H9 (cell line): ENCODE results near the gene FAM174C. TPM values are rescaled to one million over a fixed set of nuclear protein-coding genes. Genes with fewer than 3 reads are reported as not detected.

Experiments
- DNase-seq: peaks from one replicate; pipeline ENCODE4 v3.0.0-alpha.2; 2017
- H2AFZ ChIP-seq: one replicate; pipeline ENCODE4 v1.6.1; 2013; ENCODE audit warnings: mild to moderate bottlenecking, low read length, control low read depth, moderate library complexity
- H2AK5ac ChIP-seq: 2 replicates; pipeline ENCODE4 v1.6.1; 2013; ENCODE audit warnings: low read length, control low read depth, mixed read lengths; ENCODE audit not compliant: insufficient read length
- H2BK120ac ChIP-seq: one replicate; pipeline ENCODE4 v1.6.1; 2013; ENCODE audit warnings: low read depth, mild to moderate bottlenecking, low read length, control low read depth, inconsistent platforms; ENCODE audit not compliant: poor library complexity, severe bottlenecking
- H2BK12ac ChIP-seq: 2 replicates; pipeline ENCODE4 v1.6.1; 2013; ENCODE audit warnings: low read length, control low read depth, mixed read lengths, low read depth; ENCODE audit not compliant: insufficient read length
- H2BK15ac ChIP-seq: 2 replicates; pipeline ENCODE4 v1.6.1; 2013; ENCODE audit warnings: low read depth, low read length, control low read depth
- H2BK20ac ChIP-seq: one replicate; pipeline ENCODE4 v1.6.1; 2013; ENCODE audit warnings: low read depth, mild to moderate bottlenecking, low read length, control low read depth, inconsistent platforms; ENCODE audit not compliant: poor library complexity, severe bottlenecking
- H2BK5ac ChIP-seq: 2 replicates; pipeline ENCODE4 v1.6.1; 2013; ENCODE audit warnings: low read length, control low read depth, mixed read lengths; ENCODE audit not compliant: insufficient read length
- H3K14ac ChIP-seq: 2 replicates; pipeline ENCODE4 v1.6.1; 2013; ENCODE audit warnings: low read length, control low read depth; ENCODE audit not compliant: insufficient read depth
- H3K18ac ChIP-seq: 2 replicates; pipeline ENCODE4 v1.6.1; 2013; ENCODE audit warnings: low read depth, mild to moderate bottlenecking, mixed read lengths, low read length, control low read depth; ENCODE audit not compliant: insufficient read length
- H3K23ac ChIP-seq: 2 replicates; pipeline ENCODE4 v1.6.1; 2013; ENCODE audit warnings: low read length, control low read depth, mixed read lengths, low read depth; ENCODE audit not compliant: insufficient read length
- H3K23me2 ChIP-seq: 2 replicates; pipeline ENCODE4 v1.6.1; 2013; ENCODE audit warnings: low read depth, mild to moderate bottlenecking, mixed read lengths, low read length, control low read depth; ENCODE audit not compliant: insufficient read length, poor library complexity, severe bottlenecking
- H3K27ac ChIP-seq: 2 replicates; pipeline ENCODE4 v1.5.1; 2013; ENCODE audit warnings: low read length, control low read depth, mixed read lengths, low read depth; ENCODE audit not compliant: insufficient read length
- H3K27me3 ChIP-seq: 2 replicates; pipeline ENCODE4 v1.6.1; 2013; ENCODE audit warnings: low read length, control low read depth, inconsistent platforms; ENCODE audit not compliant: insufficient read depth
- H3K4ac ChIP-seq: 2 replicates; pipeline ENCODE4 v1.6.1; 2013; ENCODE audit warnings: low read depth, mild to moderate bottlenecking, control low read depth, inconsistent platforms, low read length, moderate library complexity
- H3K4me1 ChIP-seq: 2 replicates; pipeline ENCODE4 v1.6.1; 2013; ENCODE audit warnings: low read length, control low read depth, inconsistent platforms; ENCODE audit not compliant: insufficient read depth
- H3K4me2 ChIP-seq: 2 replicates; pipeline ENCODE4 v1.6.1; 2013; ENCODE audit warnings: low read length, control low read depth, mixed read lengths; ENCODE audit not compliant: insufficient read length, insufficient read depth
- H3K56ac ChIP-seq: 2 replicates; pipeline ENCODE4 v1.6.1; 2013; ENCODE audit warnings: low read depth, mild to moderate bottlenecking, mixed read lengths, low read length, control low read depth; ENCODE audit not compliant: insufficient read length
- H3K79me1 ChIP-seq: 2 replicates; pipeline ENCODE4 v1.6.1; 2013; ENCODE audit warnings: low read depth, mild to moderate bottlenecking, moderate library complexity, low read length, control low read depth, inconsistent platforms; ENCODE audit not compliant: insufficient read depth, poor library complexity, severe bottlenecking
- H3K79me2 ChIP-seq: 2 replicates; pipeline ENCODE4 v1.6.1; 2013; ENCODE audit warnings: low read length, control low read depth, inconsistent platforms; ENCODE audit not compliant: insufficient read depth
- H3K9ac ChIP-seq: 2 replicates; pipeline ENCODE4 v1.6.1; 2013; ENCODE audit warnings: low read length, control low read depth, mixed read lengths; ENCODE audit not compliant: insufficient read length; ENCODE audit errors: extremely low read depth
- H3K9me3 ChIP-seq: one replicate; pipeline ENCODE4 v1.6.1; 2013; ENCODE audit warnings: low read depth, low read length, inconsistent platforms; ENCODE audit not compliant: control insufficient read depth
- H3T11ph ChIP-seq: one replicate; pipeline ENCODE4 v1.6.1; 2013; ENCODE audit warnings: mild to moderate bottlenecking, low read length, control low read depth, inconsistent platforms
- H4K20me1 ChIP-seq: one replicate; pipeline ENCODE4 v1.6.1; 2013; ENCODE audit not compliant: control insufficient read depth, insufficient read length, insufficient read depth
- H4K5ac ChIP-seq: 2 replicates; pipeline ENCODE4 v1.6.1; 2013; ENCODE audit warnings: low read depth, mild to moderate bottlenecking, mixed read lengths, low read length, control low read depth; ENCODE audit not compliant: insufficient read length
- H4K8ac ChIP-seq: replicated peaks from 2 replicates; pipeline ENCODE4 v1.6.1; 2013; ENCODE audit warnings: low read length, control low read depth, mixed read lengths, low read depth; ENCODE audit not compliant: insufficient read length
- H4K91ac ChIP-seq: 2 replicates; pipeline ENCODE4 v1.6.1; 2013; ENCODE audit warnings: low read depth, mild to moderate bottlenecking, moderate library complexity, mixed read lengths, low read length, control low read depth; ENCODE audit not compliant: insufficient read length
- H3K27ac Mint-ChIP-seq, 3 experiments: 2 replicates in 2 of 3; 3 replicates in 1 of 3; pipeline ENCODE4 v1.8.0; 2020 to 2021; ENCODE audit warnings: mixed read lengths in 3 of 3, mild to moderate bottlenecking in 1 of 3, moderate library complexity in 1 of 3
- H3K27me3 Mint-ChIP-seq: 2 replicates; pipeline ENCODE4 v1.8.0; 2021; ENCODE audit warnings: low read depth, mild to moderate bottlenecking, moderate library complexity, mixed read lengths
- H3K36me3 Mint-ChIP-seq, 3 experiments: 2 replicates in 2 of 3; 3 replicates in 1 of 3; pipeline ENCODE4 v1.8.0; 2020 to 2021; ENCODE audit warnings: low read depth in 3 of 3, mixed read lengths in 3 of 3; ENCODE audit not compliant: insufficient read depth in 1 of 3
- H3K4me1 Mint-ChIP-seq, 2 experiments: 2 replicates each; pipeline ENCODE4 v1.8.0; 2020; ENCODE audit warnings: mixed read lengths in 2 of 2
- H3K4me3 Mint-ChIP-seq, 2 experiments: 2 replicates in 1 of 2; 3 replicates in 1 of 2; pipeline ENCODE4 v1.8.0; 2020 to 2021; ENCODE audit warnings: mild to moderate bottlenecking in 2 of 2, mixed read lengths in 2 of 2, moderate library complexity in 1 of 2
- H3K9me3 Mint-ChIP-seq, 2 experiments: 2 replicates in 1 of 2; 3 replicates in 1 of 2; pipeline ENCODE4 v1.8.0; 2020; ENCODE audit warnings: mild to moderate bottlenecking in 2 of 2, mixed read lengths in 2 of 2, moderate library complexity in 1 of 2
- CTCF ChIP-seq: fragments of 200-600 bp; sonication (generic); conservative IDR thresholded peaks from 3 replicates; pipeline ENCODE4 v1.8.0; 2021; ENCODE audit warnings: antibody characterized with exemption, mild to moderate bottlenecking
- whole genome bisulfite sequencing: extraction: QIAGEN DNeasy Blood & Tissue Kit; methylation state at CpG from one replicate; pipeline ENCODE4 v1.1.7; 2013; ENCODE audit warnings: missing lambda C conversion rate, low lambda C conversion rate, mixed read lengths; ENCODE audit not compliant: insufficient read length; ENCODE audit errors: extremely low coverage; 5-methylcytosine and 5-hydroxymethylcytosine counted together
- total RNA-seq: library from RNA; stranded (reverse); gene quantifications from 2 replicates; pipeline ENCODE4 v1.2.1, GENCODE V29; 2021

Gene FAM174C
- total RNA-seq, 1 experiment from 2014 or later: 63.0 TPM

- no peak within 1 kb of the TSS for H3K56ac ChIP-seq
- H2BK120ac ChIP-seq: no peak within 1 kb of the TSS
- H3K4me2 ChIP-seq: peak within 1 kb of the TSS; percentile 19
- H2AFZ ChIP-seq: no peak within 1 kb of the TSS
- no peaks in the 10 kb centered on the region for H3K36me3 Mint-ChIP-seq
- WGBS: no CpG with 5 or more reads among the region's 113 CpGs
- H3K79me2 ChIP-seq: peaks cover 2% of the 10 kb centered on the region; the same call in 1 of the 2 replicates
- H3K9ac ChIP-seq: no peak within 1 kb of the TSS
- TF ChIP-seq CTCF: no peak; the same call in 2 of the 3 replicates
- H4K20me1 ChIP-seq: no peaks in the 10 kb centered on the region
- H3K79me1 ChIP-seq: no peaks in the 10 kb centered on the region
- H4K91ac ChIP-seq: no peak within 1 kb of the TSS
- H3K23me2 ChIP-seq: peaks cover 4% of the 10 kb centered on the region
- H2BK15ac ChIP-seq: no peak within 1 kb of the TSS
- no peak within 1 kb of the TSS for H3T11ph ChIP-seq
- no peak within 1 kb of the TSS for H2BK20ac ChIP-seq
- H2AK5ac ChIP-seq: no peak within 1 kb of the TSS
- H3K4me1 ChIP-seq: no peaks in the 10 kb centered on the region
- no peak within 1 kb of the TSS for H3K4ac ChIP-seq
- no peak within 1 kb of the TSS for H3K27ac ChIP-seq
- no peaks in the 10 kb centered on the region for H3K9me3 ChIP-seq
- no peaks in the 10 kb centered on the region for H3K27me3 ChIP-seq
- H4K5ac ChIP-seq: no peak within 1 kb of the TSS
- peak within 1 kb of the TSS; percentile 71 to 84 for H3K4me3 Mint-ChIP-seq
- H2BK5ac ChIP-seq: no peak within 1 kb of the TSS
- H2BK12ac ChIP-seq: no peak within 1 kb of the TSS
- no peak for DNase-seq
- no peak within 1 kb of the TSS for H4K8ac ChIP-seq
- peaks cover 7 to 20% of the 10 kb centered on the region in 2 experiments for H3K4me1 Mint-ChIP-seq
- no peak within 1 kb of the TSS for H3K27ac Mint-ChIP-seq
- H3K9me3 Mint-ChIP-seq: no peaks in the 10 kb centered on the region
- peak within 1 kb of the TSS; percentile 68 for H3K14ac ChIP-seq
- no peak within 1 kb of the TSS for H3K18ac ChIP-seq
- no peak within 1 kb of the TSS for H3K23ac ChIP-seq
- peaks cover 15% of the 10 kb centered on the region for H3K27me3 Mint-ChIP-seq
Observed at GRCh38 chr19:1285737-1286360, 10.5 kb downstream of the FAM174C start, which contains the start of gene EFNA2. Gene EFNA2 (plus strand): TSS chr19:1285873. CDS start chr19:1286169, 296 bp downstream.
